ENCODE data around the gene LATS2.
"Not testable (repeated sequence)": the region's sequence is repeated elsewhere in the genome, so short reads cannot be mapped to it uniquely, and the experiment has no call there.

The LATS2 gene

DNA sequence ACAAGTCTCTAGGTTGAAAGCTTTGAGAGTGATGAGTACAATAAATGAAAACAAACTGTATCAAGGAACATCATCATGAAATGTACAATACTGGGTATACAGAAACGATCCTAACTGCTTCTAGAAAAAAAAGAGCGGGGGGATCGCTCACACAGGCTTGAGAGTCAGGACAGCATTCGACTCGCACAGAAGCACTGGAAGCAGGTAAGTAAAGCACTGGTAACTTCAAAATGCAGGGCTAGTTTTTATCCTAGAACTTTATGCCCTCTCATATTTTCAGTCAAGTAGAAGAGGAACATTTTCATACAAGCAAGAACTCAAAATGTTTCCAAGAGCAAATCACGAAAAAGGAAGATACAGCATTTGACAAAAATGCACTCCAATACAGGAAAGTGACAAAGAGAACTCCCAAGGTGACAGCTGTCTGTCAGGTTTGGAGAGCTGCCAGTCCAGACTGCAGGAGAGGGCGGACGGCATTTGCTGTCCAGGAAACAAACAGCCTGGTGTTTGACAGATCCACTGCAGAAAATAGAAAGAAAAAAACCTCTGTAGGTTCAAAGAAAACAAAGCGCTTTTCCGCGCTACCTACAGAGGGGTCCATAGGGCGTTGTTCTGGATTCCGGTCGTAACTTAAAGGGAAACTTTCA is 100.6 kb downstream of the LATS2 start:
- DNase-seq (ENCODE audit: low spot score) = peak; percentile 31

GRCh38 chr13:20957049-20957620 is 104.3 kb downstream of the LATS2 start:
- DNase-seq (ENCODE audit: low spot score) = not testable (repeated sequence)

DNA sequence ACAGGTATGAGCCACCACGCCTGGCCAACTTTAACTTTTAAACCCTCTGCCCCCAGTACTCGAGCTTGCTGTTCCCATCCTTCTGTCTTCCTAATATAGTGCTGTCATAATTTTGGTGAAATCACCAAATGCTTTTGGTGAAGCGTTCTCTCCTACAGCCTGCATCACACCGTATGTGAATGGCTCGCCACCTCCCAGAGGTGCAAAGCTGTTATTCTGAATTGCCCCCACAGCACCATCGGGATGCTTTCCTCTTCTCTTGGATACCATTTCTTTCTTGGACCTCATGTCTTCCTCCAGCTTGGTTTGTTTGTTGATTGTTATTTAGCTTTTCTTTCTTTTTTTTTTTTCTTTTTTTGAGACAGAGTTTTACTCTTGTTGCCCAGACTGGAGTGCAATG is 105.9 kb downstream of the LATS2 start:
- DNase-seq (ENCODE audit: low spot score) = no peak

- DNase-seq (ENCODE audit: low spot score) = no peak
Measured at GRCh38 chr13:20953245-20953931, 108.0 kb downstream of the LATS2 start.

GRCh38 chr13:20952838-20953237 is 108.5 kb downstream of the LATS2 start:
- DNase-seq (ENCODE audit: low spot score) = no peak

- DNase-seq (ENCODE audit: low spot score) = not testable (repeated sequence)
Measured at GRCh38 chr13:20948001-20948400, 113.4 kb downstream of the LATS2 start.

DNA sequence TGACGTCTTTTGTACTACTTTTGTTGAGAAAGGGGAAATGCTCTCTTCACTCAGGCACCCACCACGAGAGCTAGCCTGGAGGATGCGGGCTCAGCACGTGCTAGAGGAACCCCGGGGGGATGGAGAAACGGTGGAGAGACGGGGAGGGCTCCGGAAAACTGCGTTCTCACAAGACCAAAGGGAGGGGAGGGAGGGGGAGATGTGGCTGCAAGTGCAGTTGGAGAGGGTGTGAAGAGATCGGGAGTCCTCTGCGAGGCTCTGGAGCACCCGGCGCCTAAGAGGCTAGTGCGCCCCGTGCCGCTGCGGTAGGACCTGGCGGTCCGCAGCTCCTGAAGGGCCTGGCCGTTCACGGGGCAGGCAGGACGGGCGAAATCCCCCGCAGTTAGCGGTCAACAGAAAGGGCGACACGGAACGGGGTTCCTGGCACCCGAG is 115.4 kb downstream of the LATS2 start:
- no peak for DNase-seq (ENCODE audit: low spot score)

DNA sequence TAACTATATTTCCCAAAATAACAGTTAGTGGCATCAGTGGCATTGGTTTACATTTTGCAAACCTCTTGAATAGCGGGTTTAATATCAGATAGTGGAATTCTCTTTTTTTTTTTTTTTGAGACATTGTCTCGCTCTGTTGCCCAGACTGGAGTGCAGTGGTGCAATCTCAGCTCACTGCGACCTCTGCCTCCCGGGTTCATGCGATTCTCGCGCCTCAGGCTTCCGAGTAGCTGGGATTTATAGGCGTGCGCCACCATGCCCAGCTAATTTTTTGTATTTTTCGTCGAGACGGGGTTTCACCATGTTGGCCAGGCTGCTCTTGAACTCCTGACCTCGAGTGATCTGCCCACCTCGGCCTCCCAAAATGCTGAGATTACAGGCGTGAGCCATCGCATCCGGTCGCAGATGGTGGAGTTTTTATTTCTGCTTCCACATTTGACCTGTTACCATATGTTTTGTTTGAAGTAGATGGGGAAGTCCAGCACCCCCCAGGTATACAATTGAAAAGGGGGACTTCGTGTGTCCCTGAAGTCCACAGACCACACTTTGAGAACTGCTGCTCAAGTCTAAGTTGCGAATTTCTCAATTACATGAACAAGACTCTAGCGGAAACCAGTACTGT is 118.3 kb downstream of the LATS2 start:
- DNase-seq (ENCODE audit: low spot score) = no peak

GRCh38 chr13:20940511-20940910 is 120.9 kb downstream of the LATS2 start:
- not testable (repeated sequence) for DNase-seq (ENCODE audit: low spot score)

GRCh38 chr13:20940083-20940482 is 121.3 kb downstream of the LATS2 start:
- no peak for DNase-seq (ENCODE audit: low spot score)

DNA sequence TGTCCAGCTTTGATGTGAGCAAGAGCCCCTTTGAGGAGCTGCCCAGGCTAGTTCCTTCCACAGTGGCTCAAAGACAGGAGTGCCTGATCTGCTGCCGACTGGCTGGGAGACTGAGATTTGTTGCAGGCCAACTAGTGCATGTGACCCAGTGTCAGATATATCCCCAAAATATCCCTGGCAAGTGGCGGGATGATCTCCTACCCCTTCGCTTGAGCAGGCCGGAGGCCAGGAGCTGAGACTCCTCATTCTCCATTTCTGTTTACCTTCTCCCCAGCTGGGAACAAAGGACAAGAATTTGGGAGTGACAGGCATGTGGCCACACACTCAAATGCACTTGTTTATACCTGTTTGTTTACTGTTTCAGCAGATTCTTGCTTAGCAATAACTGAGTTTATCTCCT is 121.7 kb downstream of the LATS2 start:
- no peak for DNase-seq (ENCODE audit: low spot score)

DNA sequence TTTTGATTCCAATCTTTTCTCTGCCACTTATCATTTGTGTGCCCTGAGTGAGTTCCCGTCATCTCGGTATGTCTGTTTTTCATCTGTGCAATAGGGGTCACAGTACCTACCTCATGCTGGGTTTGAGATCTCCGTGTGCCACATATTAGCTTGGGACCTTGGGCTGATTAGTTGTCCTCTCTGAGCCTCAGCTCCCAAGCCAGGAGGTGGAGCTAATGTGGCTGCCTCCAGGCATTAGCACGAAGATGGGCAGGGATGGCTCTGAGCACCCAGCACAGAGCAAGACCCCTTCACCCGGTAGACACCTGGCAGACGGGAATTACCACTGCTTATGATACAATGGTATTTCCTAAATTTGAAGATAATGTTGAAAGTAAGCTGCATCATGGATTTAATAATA is 123.1 kb downstream of the LATS2 start:
- DNase-seq (ENCODE audit: low spot score) = no peak

- no peak for DNase-seq (ENCODE audit: low spot score)
Measured at GRCh38 chr13:20927596-20928257, 133.7 kb downstream of the LATS2 start.

GRCh38 chr13:20925395-20925790 is 136.0 kb downstream of the LATS2 start:
- not testable (repeated sequence) for DNase-seq (ENCODE audit: low spot score)

DNA sequence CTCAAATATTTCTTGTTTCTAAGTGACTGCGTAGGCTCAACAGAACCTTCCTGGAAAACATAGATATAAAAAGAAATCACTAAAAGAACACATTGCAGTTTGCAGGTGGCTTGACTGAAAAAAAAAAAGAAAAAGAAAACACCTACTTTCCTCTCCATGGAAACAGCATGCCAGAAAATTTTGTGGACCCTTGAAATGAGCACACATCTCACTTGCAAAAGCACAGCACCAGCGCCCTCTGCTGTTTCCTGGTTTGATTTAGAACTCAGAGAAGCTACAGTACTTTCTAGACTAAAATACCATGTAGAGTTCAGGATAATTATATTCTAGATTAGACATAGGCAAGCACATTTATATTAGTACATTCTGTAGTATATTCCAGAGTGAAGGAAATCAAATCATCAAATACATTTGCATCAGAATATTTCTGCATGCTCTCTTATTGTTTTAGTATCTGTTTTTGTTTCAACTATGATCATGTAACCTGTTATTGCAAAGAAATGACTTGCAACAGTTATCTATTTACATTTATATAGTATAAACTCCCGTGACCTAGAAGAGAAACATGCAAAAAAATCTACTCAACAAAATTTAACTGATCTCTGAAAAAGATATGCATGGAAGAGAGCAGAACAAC is 136.5 kb downstream of the LATS2 start:
- peak; percentile 75 for DNase-seq (ENCODE audit: low spot score)

DNA sequence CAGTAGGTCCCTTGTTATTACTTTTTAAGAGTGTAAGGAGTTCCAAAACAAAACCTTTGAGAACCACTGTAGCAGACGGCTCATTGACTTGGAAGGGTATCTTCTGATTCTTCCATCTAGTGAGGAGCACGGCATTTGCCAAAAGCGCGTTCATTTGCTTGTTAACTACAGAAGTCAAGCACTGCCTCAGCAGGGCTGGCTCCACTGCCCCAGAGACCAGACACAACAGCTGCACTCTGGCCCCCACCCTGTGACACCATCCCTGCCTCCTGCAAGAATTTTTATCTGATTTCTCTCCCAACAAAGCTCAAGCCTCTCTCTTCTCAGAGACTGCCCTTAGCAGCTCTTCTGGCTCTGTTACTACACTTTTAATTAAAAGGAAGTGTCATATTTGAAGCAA is 138.1 kb downstream of the LATS2 start:
- no peak for DNase-seq (ENCODE audit: low spot score)

All from SW480 (cell line).